Measurements from ENCODE around the gene CTBP2. TPM values are rescaled to one million over a fixed set of nuclear protein-coding genes. Genes with fewer than 3 reads are reported as not detected.
A peak's percentile ranks its signal among the peaks of the same experiment; 100 is the strongest.

The CTBP2 gene
- total RNA-seq, 1 experiment from 2014 or later: 191 TPM

DNA sequence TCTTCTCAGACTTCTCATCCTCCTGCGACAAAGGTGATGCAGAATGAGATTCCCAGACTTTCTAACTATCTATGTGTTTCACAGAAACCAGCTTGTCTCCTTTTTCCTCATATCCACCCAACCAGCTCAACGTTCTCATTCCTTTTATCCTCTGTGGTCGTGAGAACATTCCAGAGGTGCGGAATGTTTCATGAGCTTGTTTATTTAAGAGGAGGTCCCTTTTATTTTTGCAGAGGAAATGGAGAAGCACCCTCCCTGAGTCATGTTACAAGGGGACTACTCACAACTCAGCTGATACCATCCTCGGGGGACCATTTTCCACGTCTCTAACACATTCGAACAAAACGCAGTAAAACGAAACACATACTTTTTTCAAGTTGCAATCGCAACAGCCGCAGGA, 125.2 kb downstream of the CTBP2 start:
- Mint-ChIP-seq H3K36me3 (peaks cover 46% of the 10 kb centered on the region), H3K4me1 (peaks cover 88% of the 10 kb centered on the region)
- ATAC-seq: no peak

More for the DNA sequence above, 125.2 kb downstream of the CTBP2 start:
- no peaks in the 10 kb centered on the region; the same call in 1 of the 2 replicates for H3K27me3 Mint-ChIP-seq (ENCODE audit: low read depth)
- ChIA-PET CTCF (interaction anchor here (1.8 to 3.1 kb wide), 3 partner anchors 13 to 42 kb away, joined by 7 to 26 read pairs (median 7); no protein-coding TSS in a partner anchor), POLR2A (no interaction called here)
- H3K4me3 Mint-ChIP-seq: no peak overlapping the region
- no peaks in the 10 kb centered on the region for H3K9me3 Mint-ChIP-seq
- peak overlapping the region; percentile 85 for H3K27ac Mint-ChIP-seq
- TF ChIP-seq FOXJ3 (CRISPR knock-in tag; IDR thresholded peaks at IDR 0.05; ENCODE audit: borderline replicate concordance) (no peak), TEAD4 (CRISPR knock-in tag; IDR thresholded peaks at IDR 0.05) (no peak), EMX1 (CRISPR knock-in tag; IDR thresholded peaks at IDR 0.05) (no peak), MLX (CRISPR knock-in tag; IDR thresholded peaks at IDR 0.05) (no peak), NFATC4 (CRISPR knock-in tag; IDR thresholded peaks at IDR 0.05) (no peak), ZNF317 (CRISPR knock-in tag; IDR thresholded peaks at IDR 0.05; ENCODE audit: borderline replicate concordance, low read depth) (no peak), ZNF425 (CRISPR knock-in tag; conservative IDR thresholded peaks at IDR 0.05) (no peak), NFE2L1 (CRISPR knock-in tag; IDR thresholded peaks at IDR 0.05) (no peak), ZNF396 (CRISPR knock-in tag; IDR thresholded peaks at IDR 0.05; ENCODE audit: borderline replicate concordance) (no peak), ZNF423 (CRISPR knock-in tag; IDR thresholded peaks at IDR 0.05) (no peak), ETV6 (CRISPR knock-in tag; IDR thresholded peaks at IDR 0.05) (no peak), JUN (CRISPR knock-in tag; IDR thresholded peaks at IDR 0.05) (no peak), ARID4B (CRISPR knock-in tag; IDR thresholded peaks at IDR 0.05; ENCODE audit: borderline replicate concordance) (no peak)
- TF ChIP-seq, protein P1, sequence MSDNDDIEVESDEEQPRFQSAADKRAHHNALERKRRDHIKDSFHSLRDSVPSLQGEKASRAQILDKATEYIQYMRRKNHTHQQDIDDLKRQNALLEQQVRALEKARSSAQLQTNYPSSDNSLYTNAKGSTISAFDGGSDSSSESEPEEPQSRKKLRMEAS (CRISPR knock-in tag; IDR thresholded peaks at IDR 0.05): no peak
- TF ChIP-seq, protein P2, sequence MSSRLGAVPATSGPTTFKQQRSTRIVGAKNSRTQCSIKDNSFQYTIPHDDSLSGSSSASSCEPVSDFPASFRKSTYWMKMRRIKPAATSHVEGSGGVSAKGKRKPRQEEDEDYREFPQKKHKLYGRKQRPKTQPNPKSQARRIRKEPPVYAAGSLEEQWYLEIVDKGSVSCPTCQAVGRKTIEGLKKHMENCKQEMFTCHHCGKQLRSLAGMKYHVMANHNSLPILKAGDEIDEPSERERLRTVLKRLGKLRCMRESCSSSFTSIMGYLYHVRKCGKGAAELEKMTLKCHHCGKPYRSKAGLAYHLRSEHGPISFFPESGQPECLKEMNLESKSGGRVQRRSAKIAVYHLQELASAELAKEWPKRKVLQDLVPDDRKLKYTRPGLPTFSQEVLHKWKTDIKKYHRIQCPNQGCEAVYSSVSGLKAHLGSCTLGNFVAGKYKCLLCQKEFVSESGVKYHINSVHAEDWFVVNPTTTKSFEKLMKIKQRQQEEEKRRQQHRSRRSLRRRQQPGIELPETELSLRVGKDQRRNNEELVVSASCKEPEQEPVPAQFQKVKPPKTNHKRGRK (CRISPR knock-in tag; IDR thresholded peaks at IDR 0.05; ENCODE audit: borderline replicate concordance): no peak
- TF ChIP-seq, protein P3, sequence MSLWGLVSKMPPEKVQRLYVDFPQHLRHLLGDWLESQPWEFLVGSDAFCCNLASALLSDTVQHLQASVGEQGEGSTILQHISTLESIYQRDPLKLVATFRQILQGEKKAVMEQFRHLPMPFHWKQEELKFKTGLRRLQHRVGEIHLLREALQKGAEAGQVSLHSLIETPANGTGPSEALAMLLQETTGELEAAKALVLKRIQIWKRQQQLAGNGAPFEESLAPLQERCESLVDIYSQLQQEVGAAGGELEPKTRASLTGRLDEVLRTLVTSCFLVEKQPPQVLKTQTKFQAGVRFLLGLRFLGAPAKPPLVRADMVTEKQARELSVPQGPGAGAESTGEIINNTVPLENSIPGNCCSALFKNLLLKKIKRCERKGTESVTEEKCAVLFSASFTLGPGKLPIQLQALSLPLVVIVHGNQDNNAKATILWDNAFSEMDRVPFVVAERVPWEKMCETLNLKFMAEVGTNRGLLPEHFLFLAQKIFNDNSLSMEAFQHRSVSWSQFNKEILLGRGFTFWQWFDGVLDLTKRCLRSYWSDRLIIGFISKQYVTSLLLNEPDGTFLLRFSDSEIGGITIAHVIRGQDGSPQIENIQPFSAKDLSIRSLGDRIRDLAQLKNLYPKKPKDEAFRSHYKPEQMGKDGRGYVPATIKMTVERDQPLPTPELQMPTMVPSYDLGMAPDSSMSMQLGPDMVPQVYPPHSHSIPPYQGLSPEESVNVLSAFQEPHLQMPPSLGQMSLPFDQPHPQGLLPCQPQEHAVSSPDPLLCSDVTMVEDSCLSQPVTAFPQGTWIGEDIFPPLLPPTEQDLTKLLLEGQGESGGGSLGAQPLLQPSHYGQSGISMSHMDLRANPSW (CRISPR knock-in tag; conservative IDR thresholded peaks at IDR 0.05; ENCODE audit: low read depth): no peak
- no peak for DNase-seq (ENCODE audit: low spot score)

All from WTC11 (cell line).